ENCODE measurements around the gene STC2.
"Not testable (repeated sequence)": the region's sequence is repeated elsewhere in the genome, so short reads cannot be mapped to it uniquely, and the experiment has no call there.

Gene STC2, protein sequence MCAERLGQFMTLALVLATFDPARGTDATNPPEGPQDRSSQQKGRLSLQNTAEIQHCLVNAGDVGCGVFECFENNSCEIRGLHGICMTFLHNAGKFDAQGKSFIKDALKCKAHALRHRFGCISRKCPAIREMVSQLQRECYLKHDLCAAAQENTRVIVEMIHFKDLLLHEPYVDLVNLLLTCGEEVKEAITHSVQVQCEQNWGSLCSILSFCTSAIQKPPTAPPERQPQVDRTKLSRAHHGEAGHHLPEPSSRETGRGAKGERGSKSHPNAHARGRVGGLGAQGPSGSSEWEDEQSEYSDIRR

DNA sequence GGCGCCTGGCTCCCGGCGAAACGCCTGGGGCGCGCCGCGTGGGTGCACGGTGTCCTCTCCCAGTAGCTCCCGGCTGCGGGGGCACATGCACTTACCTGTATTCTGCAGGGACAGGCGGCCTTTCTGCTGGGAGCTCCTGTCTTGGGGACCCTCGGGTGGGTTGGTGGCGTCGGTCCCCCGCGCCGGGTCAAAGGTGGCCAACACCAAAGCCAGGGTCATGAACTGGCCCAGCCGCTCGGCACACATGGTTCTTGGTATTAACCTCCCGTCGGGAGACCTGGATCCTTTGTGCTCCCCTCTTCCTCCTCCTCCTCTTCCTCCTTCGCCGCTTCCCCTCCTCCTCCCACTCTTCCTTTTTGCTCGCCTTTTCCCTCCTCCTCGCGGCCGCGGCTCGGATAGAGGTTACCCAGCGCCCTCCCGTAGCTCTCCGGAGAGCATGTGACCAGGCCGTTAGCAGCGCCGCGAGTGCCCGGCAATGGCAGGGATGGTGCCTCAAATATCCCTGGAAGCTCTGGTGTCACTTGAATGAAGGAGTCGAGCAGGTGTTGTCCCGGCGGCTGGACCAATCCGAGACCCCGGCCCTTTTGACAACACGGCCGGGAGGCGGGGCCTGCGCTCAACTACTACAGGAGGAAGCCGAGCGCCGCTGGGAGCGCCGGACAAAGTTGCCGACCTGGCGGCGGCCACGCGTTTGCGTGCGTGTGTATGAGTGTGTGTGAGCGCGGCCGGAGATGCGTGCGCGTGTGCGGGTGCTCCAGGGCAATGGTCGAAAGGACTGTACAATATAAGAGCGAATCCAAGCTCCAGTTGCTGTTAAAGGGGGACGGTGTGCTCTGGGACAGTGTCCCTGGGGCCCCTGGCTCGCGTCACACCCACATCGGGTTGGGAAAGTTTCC lies at the start of gene STC2:
STC2 (minus strand) TSS at position 467 of the 896 bp plus-strand sequence; CDS start at position 246, 221 bp downstream.
- DNase-seq = no peak

DNA sequence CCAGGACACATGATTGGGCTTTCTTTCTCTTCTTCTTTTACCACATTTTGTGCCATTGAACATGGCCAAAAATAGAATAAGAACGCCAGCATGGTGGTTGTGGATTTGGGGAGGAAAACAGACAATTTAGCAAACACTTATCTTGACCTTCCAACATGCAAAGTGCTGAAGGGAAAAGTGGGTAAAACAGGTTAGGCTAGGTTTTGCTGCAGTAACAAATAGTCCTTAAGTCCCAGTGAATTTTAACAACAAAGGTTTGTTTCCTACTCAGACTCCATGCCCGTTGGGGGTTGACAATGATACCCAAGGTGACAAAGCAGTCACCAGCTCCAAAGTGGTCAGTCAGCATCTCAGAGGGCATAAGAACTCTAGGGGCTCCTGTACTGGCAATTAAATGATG lies 43.2 kb upstream of the STC2 start:
- no peak for DNase-seq

DNA sequence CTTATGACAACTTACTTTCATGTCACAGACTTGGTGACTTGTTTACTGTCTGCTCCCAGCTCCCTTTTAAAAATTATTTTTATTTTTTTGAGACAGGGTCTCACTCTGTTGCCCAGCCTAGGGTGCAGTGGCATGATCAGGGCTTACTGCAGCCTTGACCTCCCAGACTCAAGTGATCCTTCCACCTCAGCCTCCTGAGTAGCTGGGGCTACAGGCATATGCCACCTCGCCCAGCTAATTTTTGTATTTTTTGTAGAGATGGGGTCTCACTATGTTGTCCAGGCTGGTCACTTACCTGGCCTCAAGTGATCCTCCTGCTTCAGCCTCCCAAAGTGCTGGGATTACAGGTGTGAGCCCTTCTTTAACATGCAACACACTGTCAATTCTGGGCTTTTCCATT lies 35.2 kb upstream of the STC2 start:
- DNase-seq = not testable (repeated sequence)

DNA sequence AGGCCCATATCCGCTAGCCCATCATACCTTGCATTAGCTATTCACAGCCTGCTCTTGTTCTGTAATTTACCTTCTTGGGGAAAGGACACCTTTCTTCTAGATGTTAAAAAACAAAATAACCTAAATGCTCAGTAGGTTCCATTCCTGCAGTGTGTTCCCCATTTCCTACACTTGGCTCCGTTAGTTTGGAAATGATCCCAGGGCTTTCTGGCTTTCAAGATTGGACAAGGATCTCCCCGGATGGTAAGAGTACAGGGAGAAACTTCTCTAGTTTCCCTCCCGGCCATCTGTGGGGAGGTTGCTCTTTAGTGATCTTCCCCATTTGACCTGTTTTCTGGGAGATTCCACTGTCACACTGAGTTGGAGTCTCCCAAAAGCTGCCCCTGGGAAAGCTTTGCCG lies 27.3 kb upstream of the STC2 start:
- DNase-seq = no peak

DNA sequence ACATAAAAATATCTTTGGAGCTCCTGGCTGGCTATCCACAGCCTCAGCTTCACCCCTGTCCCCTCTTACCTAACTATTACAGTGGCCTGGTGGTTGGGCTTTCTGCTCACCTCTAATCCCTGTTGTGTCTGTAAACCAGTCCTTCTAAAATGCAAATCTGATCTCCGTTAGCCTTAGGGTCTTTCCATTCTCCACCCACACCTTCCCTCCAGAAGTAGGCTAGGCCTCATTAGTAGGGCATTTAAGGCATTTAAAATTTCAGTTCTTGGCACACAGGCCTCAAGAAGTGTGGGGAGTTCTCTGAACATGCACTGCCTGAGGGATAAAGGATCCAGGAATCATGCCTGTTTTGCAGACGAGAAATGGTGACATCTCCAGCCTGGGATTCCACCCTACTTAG lies 26.4 kb upstream of the STC2 start:
- DNase-seq = no peak

DNA sequence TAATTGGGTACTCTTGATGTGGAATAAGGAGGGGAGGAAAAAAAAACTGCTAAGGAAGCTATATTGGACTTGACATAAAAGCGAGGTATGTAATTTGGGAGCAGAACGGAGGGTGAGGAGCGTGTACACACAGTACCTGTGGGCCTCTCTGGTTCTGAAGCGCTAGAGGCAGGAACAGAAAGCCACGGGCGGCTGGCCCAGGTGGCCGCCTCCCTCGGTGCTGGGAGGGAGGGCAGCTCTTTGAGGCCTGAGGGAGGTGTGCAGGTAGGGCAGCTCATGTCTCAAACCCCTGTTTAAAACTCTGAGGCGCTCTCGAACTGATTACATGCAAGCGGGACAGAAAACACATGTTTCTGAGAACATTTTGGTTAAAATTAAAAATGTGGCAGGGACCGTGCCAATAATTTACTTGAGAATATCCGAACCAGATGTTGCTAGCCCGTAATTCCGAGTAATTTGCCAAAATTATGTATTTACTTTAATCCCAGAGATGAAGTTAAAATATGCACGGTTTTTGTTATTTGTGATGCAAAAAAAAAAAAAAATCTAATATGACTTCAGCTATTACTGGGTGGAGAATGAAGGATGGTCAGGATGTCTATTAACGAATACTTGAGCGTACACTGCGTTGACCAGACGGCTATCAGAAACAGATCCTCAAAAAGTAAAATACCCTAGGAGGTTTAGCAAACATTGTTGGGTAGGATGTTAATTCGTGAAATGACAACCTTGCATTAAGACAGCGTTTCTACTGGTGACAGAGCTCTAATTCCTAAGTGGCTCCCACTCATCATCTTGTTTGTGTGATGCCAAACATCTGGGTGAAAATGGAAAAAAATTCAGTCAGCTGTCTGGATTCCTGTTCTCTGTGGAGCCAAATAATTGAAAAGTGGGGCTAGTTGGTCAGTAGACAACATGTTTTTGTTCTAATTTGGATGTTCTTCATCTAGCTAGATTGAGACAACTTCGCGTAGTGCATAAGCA lies 24.4 kb upstream of the STC2 start:
- DNase-seq = no peak

DNA sequence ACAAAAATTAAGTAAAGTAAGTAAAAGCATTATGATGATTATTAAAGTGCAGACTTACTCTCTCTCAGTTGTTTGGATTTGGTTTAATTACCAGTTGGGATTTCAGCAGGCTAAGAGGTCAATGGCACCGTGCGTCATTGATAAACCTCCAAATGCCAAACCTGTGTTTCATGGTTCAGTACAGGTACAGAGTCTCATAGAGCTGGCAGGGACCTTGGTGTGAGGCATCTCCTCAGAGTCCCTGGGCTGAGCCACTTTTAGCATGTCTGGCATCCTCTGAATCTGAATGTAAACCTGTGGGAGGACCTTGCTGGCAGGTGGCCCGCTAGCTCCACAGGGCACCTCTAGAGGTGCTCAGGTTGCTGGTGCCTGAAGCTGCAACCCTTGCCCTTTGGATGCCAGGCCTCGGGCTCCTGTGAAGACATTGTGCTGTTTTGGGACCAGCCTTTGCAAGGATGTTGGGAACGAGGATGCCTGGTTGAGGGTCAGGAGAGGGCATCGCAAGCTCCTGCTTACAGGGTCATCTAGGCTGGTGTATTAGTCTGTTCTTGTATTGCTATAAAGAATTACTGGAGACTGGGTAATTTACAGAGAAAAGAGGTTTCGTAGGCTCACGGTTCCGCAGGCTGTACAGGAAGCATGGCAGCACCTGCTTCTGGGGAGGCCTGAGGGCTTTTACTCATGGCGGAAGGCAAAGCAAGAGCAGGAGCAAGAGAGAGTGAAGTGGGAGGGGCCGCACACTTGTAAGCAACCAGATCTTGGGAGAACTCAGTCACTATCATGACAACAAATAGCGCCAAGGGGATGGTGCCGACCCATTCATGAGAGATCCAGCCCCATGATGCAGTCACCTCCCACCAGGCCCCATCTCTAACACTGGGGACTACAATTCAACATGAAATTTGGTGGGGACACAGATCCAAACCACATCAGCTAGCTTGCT lies 14.9 kb upstream of the STC2 start:
- DNase-seq = no peak

DNA sequence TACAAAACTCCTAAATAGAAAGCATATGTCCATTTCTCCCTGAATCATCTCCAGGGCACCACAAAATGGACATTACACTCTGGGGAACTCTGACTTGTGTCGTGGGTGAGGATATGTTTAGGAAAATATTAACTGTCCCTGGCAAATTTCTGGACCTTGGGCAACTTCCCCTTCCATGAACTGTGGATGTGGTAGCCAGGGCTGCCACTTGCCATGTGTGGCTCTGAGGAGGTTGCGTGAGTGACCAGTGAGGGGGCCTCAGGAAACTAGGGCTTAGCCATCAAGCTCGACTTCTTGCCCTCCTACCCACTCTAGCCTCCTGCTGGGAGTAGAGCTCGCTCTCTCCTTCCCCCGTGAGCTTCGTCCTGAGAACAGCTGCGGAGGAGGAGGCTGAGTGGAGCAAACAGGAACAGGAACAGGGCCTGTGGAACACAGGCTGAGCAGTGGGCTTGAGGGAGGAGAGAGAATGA lies 13.8 kb upstream of the STC2 start:
- no peak for DNase-seq

DNA sequence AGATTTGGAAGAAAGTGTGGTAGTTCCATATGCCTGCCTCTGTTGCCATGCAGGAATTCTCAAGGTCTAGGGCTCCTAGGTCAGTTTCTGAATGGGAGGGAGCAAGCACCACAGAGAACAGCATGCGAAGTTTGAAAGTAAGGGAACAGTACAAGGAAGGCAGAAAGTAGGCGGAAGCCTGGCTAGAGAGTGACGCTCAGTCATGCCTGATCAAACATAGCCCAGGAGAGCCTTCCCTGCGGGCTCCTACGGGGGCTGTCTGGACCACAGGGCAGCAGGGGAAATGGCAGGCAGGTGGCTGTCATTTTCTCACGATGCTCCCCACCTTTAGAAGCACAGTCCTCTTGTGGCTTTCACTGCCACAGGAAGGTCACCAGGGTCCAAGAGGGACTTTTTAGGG lies 12.8 kb upstream of the STC2 start:
- DNase-seq = no peak

DNA sequence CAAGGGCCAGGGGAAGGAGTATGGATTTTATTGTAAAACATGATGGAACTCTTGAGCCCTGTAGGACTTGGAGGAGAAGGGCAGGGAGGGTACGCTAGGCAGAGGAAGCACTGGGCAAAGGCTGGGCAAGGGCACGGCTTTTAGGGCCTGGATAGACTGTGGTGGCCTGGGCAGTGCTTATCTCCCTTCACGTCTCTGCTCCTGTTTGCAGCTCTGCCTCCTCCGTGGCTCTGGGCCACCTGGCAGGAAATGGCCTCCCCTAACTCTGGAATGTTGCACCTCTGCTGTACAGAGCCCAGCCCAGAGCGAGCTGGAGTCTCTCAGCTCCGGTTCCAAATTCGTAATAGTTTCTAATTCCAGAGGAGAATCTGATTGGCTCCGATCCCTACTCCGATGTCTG lies 12.2 kb upstream of the STC2 start:
- DNase-seq = no peak

DNA sequence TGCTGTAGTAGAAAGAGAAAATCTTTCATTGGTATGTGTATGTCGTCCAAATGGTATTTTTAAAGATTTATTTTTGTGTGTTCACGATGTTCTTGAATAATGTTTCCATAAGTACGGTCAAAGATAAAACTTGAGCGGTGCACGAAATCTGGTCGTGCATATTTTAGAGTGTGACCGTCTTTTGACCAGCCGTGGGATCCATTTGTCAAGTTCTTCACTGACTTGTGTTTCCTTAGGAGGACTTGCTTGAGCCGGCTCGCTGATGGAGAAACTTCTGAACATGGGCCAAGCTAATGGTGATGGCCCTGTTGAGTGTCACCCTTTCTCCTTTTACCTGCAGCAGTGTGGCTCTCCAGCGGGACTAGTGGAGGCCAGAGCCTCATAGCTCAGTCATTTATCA lies 11.1 kb upstream of the STC2 start:
- no peak for DNase-seq

DNA sequence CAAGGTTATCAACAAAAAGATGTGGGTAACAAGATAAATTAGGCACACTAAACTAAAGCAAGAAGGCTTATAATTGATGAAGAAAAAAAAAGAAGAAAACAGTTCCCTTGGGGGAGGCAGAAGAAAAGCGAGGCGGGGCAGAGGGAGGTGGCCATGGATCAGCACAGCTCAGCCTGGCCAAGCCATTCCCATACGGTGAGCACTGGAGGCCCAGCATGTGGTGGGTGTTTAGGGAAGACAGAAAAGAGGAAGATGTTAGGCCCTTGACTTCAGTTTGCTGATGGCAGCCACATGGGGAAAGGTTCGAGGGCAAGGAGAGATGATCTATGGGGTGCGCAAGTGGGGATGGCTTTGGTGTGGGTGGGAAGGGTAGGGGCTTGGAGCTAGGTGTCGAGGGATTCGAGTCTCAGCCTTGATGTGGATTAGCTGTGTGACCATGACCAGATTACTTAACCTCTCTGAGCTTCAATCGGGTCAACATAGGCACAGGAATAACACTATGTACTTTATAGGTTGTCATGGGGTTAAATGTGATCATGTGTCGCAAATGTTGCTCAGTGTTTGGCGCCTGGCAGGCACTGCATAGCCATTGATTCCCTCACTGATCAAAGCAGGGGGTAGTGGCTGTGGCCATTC lies 10.3 kb upstream of the STC2 start:
- DNase-seq = no peak

DNA sequence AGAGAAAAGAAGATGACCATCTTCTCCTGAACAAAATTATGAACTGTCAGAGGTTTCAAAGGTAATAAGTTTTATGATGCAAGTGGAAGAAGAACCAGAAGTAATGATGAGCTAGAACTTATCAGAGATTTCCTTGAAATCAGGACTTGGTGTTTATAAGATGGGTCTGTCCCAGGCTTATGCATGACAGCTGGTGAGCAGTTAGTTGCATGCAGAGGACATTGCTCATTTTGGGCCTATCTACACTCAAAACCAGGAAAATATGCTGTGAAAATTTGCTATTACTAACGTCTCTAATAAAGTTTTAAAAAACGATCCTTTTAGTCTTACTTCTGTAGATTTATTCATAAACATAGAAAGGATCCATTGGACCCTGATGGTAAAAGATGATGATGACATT lies 6.6 kb upstream of the STC2 start:
- DNase-seq = no peak

DNA sequence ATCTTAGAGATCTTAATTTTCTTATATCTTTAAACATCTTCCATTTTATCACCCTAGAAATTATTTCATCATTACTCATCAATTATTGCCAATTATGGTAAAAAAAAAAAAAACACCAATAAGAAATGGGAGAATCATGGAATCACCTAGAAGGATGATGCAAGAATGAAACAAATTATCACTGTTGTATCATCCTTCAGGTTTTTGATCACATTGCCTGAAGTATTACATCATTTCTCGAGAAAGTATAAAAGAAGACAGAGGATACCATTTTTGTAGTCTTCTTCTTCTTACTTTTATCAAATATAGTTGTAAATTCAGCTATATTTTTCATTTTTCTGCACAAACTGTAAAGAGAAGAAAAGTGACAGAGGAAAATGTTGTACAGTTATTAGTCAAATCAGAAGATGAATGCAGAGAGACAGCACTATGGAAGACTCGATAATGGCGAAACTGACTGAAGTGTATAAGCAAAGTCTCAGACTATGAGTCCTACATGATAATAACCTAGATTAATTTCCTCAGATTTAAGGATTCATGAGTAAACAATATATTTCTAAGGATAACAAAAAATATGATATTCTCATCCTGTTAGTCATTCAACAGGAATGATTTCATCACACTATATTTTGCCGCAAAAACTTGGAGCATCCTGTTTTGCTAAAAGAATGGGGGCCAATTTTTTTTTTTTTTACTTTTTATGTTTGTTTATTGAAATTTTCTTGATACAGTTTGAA lies 5.9 kb upstream of the STC2 start:
- no peak for DNase-seq

DNA sequence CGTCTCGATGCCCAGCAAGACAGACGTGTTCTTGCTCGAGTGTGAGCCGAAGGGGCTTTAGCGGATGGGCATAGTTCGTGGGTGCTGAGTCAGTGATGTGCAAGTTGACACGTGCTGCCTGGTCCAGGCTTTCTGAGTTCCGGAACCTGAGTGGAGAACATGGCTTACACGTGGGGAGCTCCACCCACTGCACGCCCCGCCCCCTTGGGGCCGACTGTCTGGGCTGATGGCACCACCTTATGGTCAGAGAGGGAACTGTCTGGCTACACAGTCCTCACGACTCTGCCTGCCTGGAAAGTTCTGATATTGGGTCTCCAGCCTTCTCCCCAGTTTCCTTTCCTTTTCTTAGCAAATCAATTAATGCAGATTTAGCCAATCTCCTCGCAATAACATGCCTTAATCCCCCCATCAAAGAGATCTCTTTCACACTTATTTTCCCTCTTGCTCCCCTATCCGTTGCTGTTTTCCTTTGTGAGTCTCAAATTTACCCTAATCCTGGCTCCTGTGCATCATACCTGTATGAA lies 3.8 kb upstream of the STC2 start:
- DNase-seq = peak; percentile 56 to 60

DNA sequence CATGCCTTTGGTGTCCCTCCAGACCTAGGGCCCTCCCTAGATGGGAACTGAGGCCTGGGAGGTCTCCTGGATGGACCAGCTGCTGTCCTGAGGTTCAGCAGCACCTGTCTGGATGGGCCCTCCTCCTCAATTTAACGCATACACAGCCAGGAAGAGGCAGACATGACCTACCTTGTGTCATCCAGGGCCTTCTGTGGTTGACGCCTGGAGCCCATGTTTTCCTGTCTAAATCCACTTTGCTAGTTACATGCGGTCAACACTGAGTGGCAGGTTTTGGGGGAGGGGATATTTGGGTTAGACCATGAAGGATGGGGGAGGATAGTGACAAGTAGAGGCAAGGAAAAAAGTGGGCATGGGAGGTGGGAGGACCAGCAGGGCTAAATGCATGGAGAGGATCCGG lies 3.1 kb upstream of the STC2 start:
- DNase-seq = no peak

DNA sequence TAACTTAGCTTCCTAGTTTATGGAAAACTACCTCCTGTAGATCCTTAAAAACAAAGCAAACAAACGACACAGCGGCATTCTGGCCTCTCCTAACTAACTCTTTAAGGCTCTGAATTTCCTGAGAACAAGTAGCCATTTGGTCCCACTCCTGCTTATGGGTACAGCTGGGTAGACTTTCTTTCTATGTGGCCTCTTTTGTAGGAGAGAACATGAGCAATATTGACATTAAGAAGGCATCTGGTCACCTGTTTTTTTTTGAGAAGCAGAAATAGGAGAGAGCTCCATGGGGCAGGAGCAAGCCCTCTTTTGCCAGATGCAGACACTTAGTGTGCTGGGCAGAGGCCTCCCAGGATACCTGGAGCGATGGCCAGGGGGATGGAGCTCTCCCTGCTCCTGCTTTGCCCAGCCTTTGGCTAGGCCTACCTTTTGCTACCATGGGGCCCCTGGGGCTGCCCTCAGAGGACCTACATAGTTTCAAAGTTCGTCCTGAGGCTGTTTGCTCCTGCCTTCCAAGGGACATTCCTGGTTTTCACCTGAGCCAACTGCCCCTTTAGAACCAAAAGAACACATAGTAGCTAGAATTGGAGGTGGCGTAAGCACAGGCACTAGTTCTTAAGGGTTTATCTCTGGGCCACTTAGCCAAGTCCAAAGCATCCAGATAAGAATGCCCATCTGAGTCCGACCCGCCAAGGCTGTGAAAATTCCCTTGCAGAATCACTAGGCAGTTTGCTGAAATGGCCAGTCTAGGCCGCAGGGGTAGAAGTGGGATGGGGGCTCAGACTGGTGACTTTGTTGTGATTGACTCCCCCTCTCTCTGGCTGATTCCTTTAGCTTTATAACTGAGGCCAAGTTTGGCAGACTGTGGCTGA lies 2.4 kb upstream of the STC2 start:
- DNase-seq = no peak

DNA sequence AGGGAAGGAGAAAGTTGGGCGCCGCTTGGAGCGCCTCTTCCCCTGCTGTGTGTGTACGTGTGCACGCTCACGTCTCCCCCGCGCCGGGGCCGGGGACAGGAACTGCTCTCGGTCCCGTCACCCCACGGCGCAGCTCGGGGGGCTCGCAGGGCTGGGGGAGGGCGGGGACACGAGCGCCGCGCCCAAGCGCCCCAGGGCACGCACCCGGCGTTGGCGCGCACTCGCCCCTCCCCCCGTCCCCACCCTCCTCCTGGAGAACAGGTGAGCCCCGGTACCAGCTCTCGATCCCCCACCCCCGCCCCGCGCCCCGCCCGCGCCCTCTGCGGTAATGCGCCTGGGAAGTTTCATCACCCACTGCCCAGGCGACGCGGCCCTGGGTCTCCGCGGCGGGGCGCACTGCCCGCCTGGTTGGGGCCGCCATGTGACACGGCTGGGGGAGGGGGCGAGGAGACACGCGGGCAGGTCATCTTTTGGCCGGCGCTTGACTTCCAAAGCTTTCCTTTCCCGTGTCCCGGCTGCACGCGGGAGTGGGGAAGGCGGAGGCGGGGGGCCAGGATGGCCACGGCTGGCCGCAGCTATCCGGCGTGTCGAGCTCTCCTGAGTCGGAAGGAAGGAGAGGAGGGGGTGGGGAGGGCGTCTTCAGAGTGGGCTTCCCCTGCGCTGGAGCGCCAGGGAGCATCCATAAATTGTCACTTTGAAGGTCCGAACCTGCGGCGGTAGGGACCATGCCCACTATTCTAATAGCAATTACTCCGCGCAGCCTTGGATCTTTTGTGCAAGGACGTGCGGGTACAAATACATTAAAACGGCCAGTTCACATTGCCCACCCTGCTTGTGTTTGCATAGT lies 1.5 kb upstream of the STC2 start:
- DNase-seq = no peak
